Tracheal epithelial cell (primary cell): ENCODE data around the gene POLR2M. TPM values are rescaled to one million over a fixed set of nuclear protein-coding genes. Genes with fewer than 3 reads are reported as not detected.

ENCODE experiments used
- total RNA-seq: library from RNA; depleted of rRNA; stranded (reverse); fragments of >200 nt; gene quantifications from 2 replicates; pipeline ENCODE4 v1.2.1, GENCODE V29; 2014

POLR2M gene
- total RNA-seq: 63.7 and 470 TPM in 2 replicates

DNA sequence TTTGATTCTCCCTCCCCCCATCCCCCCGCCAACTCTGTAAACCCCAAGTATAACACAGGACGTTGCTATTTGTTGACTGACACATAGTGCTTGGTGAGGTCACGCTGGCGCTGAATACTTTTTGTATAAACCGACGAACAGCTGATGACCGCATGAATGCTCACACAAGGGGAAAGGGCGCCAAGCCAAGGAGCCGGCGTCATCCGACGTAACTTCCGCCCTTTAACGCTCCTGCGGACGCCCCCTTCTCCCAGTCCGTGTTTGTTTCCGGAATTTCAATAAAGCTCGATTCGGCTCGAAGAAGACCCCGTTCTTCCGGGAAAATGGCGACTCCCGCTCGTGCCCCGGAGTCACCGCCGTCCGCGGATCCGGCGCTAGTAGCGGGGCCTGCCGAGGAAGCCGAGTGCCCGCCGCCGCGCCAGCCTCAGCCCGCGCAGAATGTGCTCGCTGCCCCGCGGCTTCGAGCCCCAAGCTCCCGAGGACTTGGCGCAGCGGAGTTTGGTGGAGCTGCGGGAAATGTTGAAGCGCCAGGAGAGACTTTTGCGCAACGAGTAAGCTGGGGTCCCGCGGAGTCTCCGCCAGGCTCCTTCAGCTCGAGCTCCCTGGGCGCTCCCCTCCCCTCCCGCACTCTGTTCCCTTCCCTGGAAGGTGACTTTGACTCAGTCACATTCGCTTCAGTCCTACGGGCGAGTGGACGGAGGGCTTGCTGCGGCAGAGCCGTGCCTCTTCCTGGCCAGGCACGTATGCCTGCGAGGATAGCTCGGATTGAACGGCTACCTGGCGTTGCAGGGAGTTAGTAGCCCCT is at the start of gene POLR2M:
POLR2M (plus strand) TSS at position 310 of the 805 bp plus-strand sequence; CDS start at position 439, 129 bp downstream.

Other genes with a start within 250 kb of the POLR2M start
- gene MYZAP, start 114.8 kb upstream of the POLR2M start, total RNA-seq: 1.2 and 1.3 TPM in 2 replicates